OCI-LY7 (cell line): ENCODE results near the gene ARHGAP26. TPM values are rescaled to one million over a fixed set of nuclear protein-coding genes. Genes with fewer than 3 reads are reported as not detected.

Source experiments
- BruUV-seq: library from RNA; stranded (reverse); fragments of 400-500 nt; replicated peaks from 2 replicates; lab custom pipeline; 2021; lab: Mats Ljungman, UMichigan
- CTCF ChIA-PET: fragments of 300-600 bp; sonication (Branson Sonifier 250); formaldehyde crosslinking; loops from one replicate; lab custom pipeline; 2022; ENCODE audit warnings: antibody characterized with exemption; ENCODE audit not compliant: unreplicated experiment; lab: Charles Lee
- POLR2A ChIA-PET: fragments of 300-600 bp; sonication (Branson Sonifier 250); formaldehyde crosslinking; loops from one replicate; lab custom pipeline; 2022; ENCODE audit warnings: antibody characterized with exemption; lab: Charles Lee
- DNase-seq: peaks from one replicate; pipeline ENCODE4 v3.0.0-alpha.2; 2015; ENCODE audit warnings: low spot score
- H2AFZ ChIP-seq: fragments of 200-600 bp; sonication (generic), shearing (Covaris generic); 2 replicates; pipeline ENCODE4 v1.6.1; 2014; ENCODE audit warnings: mild to moderate bottlenecking, antibody characterized with exemption, low read length, moderate library complexity
- H3K27ac ChIP-seq: fragments of 200-600 bp; sonication (generic); 2 replicates; pipeline ENCODE4 v1.5.1; 2014; ENCODE audit warnings: mixed run types, low read depth, mild to moderate bottlenecking, moderate library complexity, low read length, inconsistent platforms; ENCODE audit not compliant: poor library complexity, severe bottlenecking
- H3K36me3 ChIP-seq: fragments of 200-600 bp; sonication (generic); 2 replicates; pipeline ENCODE4 v1.6.1; 2014; ENCODE audit warnings: mild to moderate bottlenecking, antibody characterized with exemption, low read length, moderate library complexity, mixed read lengths; ENCODE audit not compliant: insufficient read depth
- H3K4me1 ChIP-seq: fragments of 200-600 bp; sonication (generic); 2 replicates; pipeline ENCODE4 v1.5.1; 2014; ENCODE audit warnings: mild to moderate bottlenecking, low read length; ENCODE audit not compliant: insufficient read depth, poor library complexity, severe bottlenecking
- H3K4me2 ChIP-seq: fragments of 200-600 bp; sonication (generic); 2 replicates; pipeline ENCODE4 v1.6.1; 2014; ENCODE audit warnings: mild to moderate bottlenecking, low read length
- H3K4me3 ChIP-seq: fragments of 200-600 bp; sonication (generic); 2 replicates; pipeline ENCODE4 v1.5.1; 2014; ENCODE audit warnings: mild to moderate bottlenecking, low read depth, low read length; ENCODE audit not compliant: poor library complexity, severe bottlenecking
- H3K79me2 ChIP-seq: fragments of 200-600 bp; sonication (generic); 2 replicates; pipeline ENCODE4 v1.6.1; 2016; ENCODE audit warnings: low read depth, mild to moderate bottlenecking, low read length, moderate library complexity, mixed read lengths; ENCODE audit not compliant: insufficient read depth
- H3K9me2 ChIP-seq: fragments of 200-600 bp; sonication (generic); 2 replicates; pipeline ENCODE4 v1.6.1; 2016; ENCODE audit warnings: mild to moderate bottlenecking, low read length, mixed read lengths; ENCODE audit not compliant: insufficient read depth
- H3K9me3 ChIP-seq: fragments of 200-600 bp; sonication (generic); 2 replicates; pipeline ENCODE4 v1.6.1; 2014; ENCODE audit warnings: mild to moderate bottlenecking, mixed run types, low read length, mixed read lengths
- H4K20me1 ChIP-seq: fragments of 200-600 bp; sonication (generic); 2 replicates; pipeline ENCODE4 v1.6.1; 2014; ENCODE audit warnings: mild to moderate bottlenecking, antibody characterized with exemption, low read length, moderate library complexity, mixed read lengths; ENCODE audit not compliant: insufficient read depth
- EZH2phosphoT487 ChIP-seq: fragments of 200-600 bp; sonication (generic); IDR thresholded peaks from 2 replicates; pipeline ENCODE4 v1.6.1; 2018; ENCODE audit warnings: low read depth, borderline replicate concordance, mild to moderate bottlenecking, mixed run types, antibody characterized with exemption, low read length, moderate library complexity, mixed read lengths
- intact Hi-C: fragments of 100-400 bp; cut with micrococcal nuclease; formaldehyde crosslinking; loops from one replicate; pipeline ENCODE4 v1.10.0; 2022; ENCODE audit not compliant: unreplicated experiment
- total RNA-seq, 2 experiments: library from RNA; depleted of rRNA in 1 of 2; stranded (reverse); fragments of >200 nt in 1 of 2; shearing (Covaris generic) in 1 of 2; gene quantifications; 2 replicates each; pipeline ENCODE4 v1.2.3, GENCODE V29; 2014 to 2022
- TF ChIP-seq, protein P1 (sequence below): fragments of 200-600 bp; sonication (generic); conservative IDR thresholded peaks from 2 replicates; pipeline ENCODE4 v1.5.1; 2014; ENCODE audit warnings: mild to moderate bottlenecking, antibody characterized with exemption, low read length, moderate library complexity, mixed read lengths

Gene ARHGAP26
- total RNA-seq, 2 experiments from 2014 or later: 7.0 to 19.1 TPM

DNA sequence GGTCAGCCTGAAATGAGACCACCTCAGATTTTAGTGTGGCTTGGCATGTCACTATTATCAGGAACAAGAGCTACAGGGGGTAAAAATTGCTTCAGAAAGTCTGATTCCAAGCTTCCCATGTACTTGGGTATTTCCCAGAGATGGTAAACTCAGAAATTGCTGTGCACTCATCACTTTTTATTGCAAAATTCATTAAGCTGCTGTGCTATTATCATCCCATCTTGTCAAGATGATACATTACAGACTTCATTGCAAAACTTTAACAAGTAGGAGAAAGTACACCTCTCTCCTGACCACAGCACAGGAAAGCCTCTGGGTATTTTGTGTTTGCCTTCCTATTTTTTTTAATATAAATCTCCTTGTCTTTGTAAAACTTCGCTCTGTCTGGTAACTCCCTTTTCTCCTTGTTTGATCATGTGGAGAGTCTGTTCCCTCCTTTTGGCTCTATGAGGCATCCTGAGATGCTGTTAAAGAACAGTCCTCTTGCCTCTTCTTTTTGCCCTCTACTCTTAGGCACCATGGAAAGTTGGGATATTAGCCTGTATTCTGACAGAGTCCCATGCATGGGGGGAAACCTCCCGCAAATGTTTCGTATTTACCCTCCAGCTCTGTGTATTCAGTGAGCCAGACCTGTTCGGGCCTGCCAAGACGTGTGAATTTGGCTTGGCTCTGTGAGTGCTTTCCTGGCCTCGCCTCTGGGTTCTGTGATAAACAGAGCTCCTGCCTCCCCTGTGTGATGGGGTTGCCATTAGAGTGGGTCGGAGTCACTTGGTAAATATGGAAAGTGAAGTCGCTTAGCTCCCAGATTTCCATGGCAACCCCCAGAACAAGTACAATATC is 372.6 kb downstream of the ARHGAP26 start:
- H3K9me2 ChIP-seq: no peaks in the 10 kb centered on the region
- intact Hi-C loops: no loop called here
- no peak overlapping the region for H3K4me3 ChIP-seq
- H3K79me2 ChIP-seq: no peaks in the 10 kb centered on the region
- POLR2A ChIA-PET: interaction anchor here (1.2 kb wide), 1 partner anchor 11 kb away, joined by 10 read pairs; no protein-coding TSS in a partner anchor
- no peak overlapping the region for H3K4me2 ChIP-seq
- no peaks in the 10 kb centered on the region for H3K4me1 ChIP-seq
- H3K9me3 ChIP-seq: no peaks in the 10 kb centered on the region
- DNase-seq: no peak
- no peak overlapping the region for H3K27ac ChIP-seq
- no peaks in the 10 kb centered on the region for H4K20me1 ChIP-seq
- no TSS peak for BruUV-seq
- CTCF ChIA-PET: no interaction called here
- H2AFZ ChIP-seq: no peak overlapping the region
- TF ChIP-seq EZH2phosphoT487: no peak
- TF ChIP-seq, protein P1, sequence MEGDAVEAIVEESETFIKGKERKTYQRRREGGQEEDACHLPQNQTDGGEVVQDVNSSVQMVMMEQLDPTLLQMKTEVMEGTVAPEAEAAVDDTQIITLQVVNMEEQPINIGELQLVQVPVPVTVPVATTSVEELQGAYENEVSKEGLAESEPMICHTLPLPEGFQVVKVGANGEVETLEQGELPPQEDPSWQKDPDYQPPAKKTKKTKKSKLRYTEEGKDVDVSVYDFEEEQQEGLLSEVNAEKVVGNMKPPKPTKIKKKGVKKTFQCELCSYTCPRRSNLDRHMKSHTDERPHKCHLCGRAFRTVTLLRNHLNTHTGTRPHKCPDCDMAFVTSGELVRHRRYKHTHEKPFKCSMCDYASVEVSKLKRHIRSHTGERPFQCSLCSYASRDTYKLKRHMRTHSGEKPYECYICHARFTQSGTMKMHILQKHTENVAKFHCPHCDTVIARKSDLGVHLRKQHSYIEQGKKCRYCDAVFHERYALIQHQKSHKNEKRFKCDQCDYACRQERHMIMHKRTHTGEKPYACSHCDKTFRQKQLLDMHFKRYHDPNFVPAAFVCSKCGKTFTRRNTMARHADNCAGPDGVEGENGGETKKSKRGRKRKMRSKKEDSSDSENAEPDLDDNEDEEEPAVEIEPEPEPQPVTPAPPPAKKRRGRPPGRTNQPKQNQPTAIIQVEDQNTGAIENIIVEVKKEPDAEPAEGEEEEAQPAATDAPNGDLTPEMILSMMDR: no peak
- H3K36me3 ChIP-seq: no peaks in the 10 kb centered on the region

DNA sequence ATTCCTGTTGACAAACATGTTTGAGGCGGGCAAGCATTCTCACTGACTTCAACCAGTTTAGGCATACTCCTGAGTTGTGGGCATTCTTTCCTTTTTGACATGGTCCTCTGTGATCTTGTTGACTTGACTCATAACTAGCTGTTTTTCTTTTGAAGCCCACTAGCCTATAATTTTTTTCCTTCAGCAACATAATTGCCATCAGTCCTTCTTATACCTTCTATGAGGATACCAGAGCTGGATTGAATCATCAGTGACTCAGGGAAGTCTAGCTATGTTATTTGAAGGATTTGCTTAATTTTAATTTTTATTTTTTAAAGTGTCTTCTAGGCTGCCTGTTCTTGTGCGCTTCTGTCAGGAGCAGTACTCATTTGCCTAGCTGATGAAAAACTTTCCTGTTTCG is 373.8 kb downstream of the ARHGAP26 start:
- Histone ChIP-seq H3K9me2 (no peaks in the 10 kb centered on the region), H3K4me2 (no peak overlapping the region), H3K4me1 (no peaks in the 10 kb centered on the region), H3K4me3 (no peak overlapping the region), H3K27ac (no peak overlapping the region), H2AFZ (no peak overlapping the region), H3K9me3 (no peaks in the 10 kb centered on the region), H3K36me3 (no peaks in the 10 kb centered on the region), H4K20me1 (no peaks in the 10 kb centered on the region), H3K79me2 (no peaks in the 10 kb centered on the region)
- intact Hi-C loops: no loop called here
- TF ChIP-seq EZH2phosphoT487: no peak
- TF ChIP-seq, protein P1: no peak
- BruUV-seq: no TSS peak
- ChIA-PET CTCF (no interaction called here), POLR2A (no interaction called here)
- DNase-seq: no peak
